ENCODE data around the gene SPRN.

SPRN gene

GRCh38 chr10:133375357-133376115 is 48.9 kb downstream of the SPRN start:
- H3K4me3 ChIP-seq (ENCODE audit: low read depth, low read length), result no peak overlapping the region
- no peak for DNase-seq
- TF ChIP-seq CTCF (IDR thresholded peaks at IDR 0.05; ENCODE audit: low read depth, low read length), result no peak
- no peaks in the 10 kb centered on the region for H3K27me3 ChIP-seq (ENCODE audit: insufficient read depth, low read depth, severe bottlenecking)
- H3K9me3 ChIP-seq (ENCODE audit: severe bottlenecking), result no peaks in the 10 kb centered on the region
- H3K36me3 ChIP-seq, result peaks cover 2% of the 10 kb centered on the region; the same call in 1 of the 2 replicates
- no peak overlapping the region for H3K27ac ChIP-seq

- peaks cover 21% of the 10 kb centered on the region for H3K36me3 ChIP-seq
- TF ChIP-seq CTCF (IDR thresholded peaks at IDR 0.05; ENCODE audit: low read depth, low read length), result no peak
- H3K27me3 ChIP-seq (ENCODE audit: insufficient read depth, low read depth, severe bottlenecking), result no peaks in the 10 kb centered on the region
- H3K9me3 ChIP-seq (ENCODE audit: severe bottlenecking), result no peaks in the 10 kb centered on the region
- peak within 1 kb of the TSS; percentile 80 for H3K27ac ChIP-seq
- peak within 1 kb of the TSS; percentile 57 for H3K4me3 ChIP-seq (ENCODE audit: low read depth, low read length)
- DNase-seq, result peak; percentile 95
Measured at GRCh38 chr10:133373174-133374090, 51.0 kb downstream of the SPRN start, which contains the start of gene ECHS1. Gene ECHS1, minus strand, starts transcription at chr10:133373354. Its CDS starts 21 bp downstream, at chr10:133373333.

GRCh38 chr10:133372507-133372906 is 51.9 kb downstream of the SPRN start:
- Histone ChIP-seq H3K4me3 (ENCODE audit: low read depth, low read length) (no peak overlapping the region; the same call in 1 of the 2 replicates), H3K27me3 (ENCODE audit: insufficient read depth, low read depth, severe bottlenecking) (no peaks in the 10 kb centered on the region), H3K9me3 (ENCODE audit: severe bottlenecking) (no peaks in the 10 kb centered on the region), H3K36me3 (peaks cover 27% of the 10 kb centered on the region), H3K27ac (no peak overlapping the region)
- TF ChIP-seq CTCF (IDR thresholded peaks at IDR 0.05; ENCODE audit: low read depth, low read length), result no peak
- no peak for DNase-seq
